SK-N-SH treated with all-trans-retinoic acid at 6 μM for 48 hours (cell line): Measurements from ENCODE around the gene DDA1.

Source experiments
- ATAC-seq: fragments of 200-7000 bp; cut with Tn5 transposase; 3 replicates; pipeline ENCODE4 v1.9.1; 2020; ENCODE audit warnings: mild to moderate bottlenecking, moderate library complexity
- BACH2 ChIP-seq: fragments of 250-450 bp; sonication (Bioruptor Pico); IDR thresholded peaks from 2 replicates; pipeline ENCODE4 v1.9.0; 2021; ENCODE audit warnings: mild to moderate bottlenecking, borderline replicate concordance
- ISL1 ChIP-seq: fragments of 250-450 bp; sonication (Bioruptor Pico); IDR thresholded peaks from 2 replicates; pipeline ENCODE4 v2.1.2; 2022; ENCODE audit warnings: mild to moderate bottlenecking, moderate library complexity
- OSR1 ChIP-seq: fragments of 250-450 bp; sonication (Bioruptor Pico); IDR thresholded peaks from 2 replicates; pipeline ENCODE4 v1.8.0; 2022; ENCODE audit warnings: moderate library complexity, mild to moderate bottlenecking, inconsistent platforms
- PATZ1 ChIP-seq: fragments of 250-450 bp; sonication (Bioruptor Pico); IDR thresholded peaks from 2 replicates; pipeline ENCODE4 v1.8.0; 2020; ENCODE audit warnings: mild to moderate bottlenecking, moderate library complexity, borderline replicate concordance
- POU6F1 ChIP-seq: fragments of 250-450 bp; sonication (Bioruptor Pico); IDR thresholded peaks from 2 replicates; pipeline ENCODE4 v1.8.0; 2021; ENCODE audit warnings: low read depth, mild to moderate bottlenecking, moderate library complexity, borderline replicate concordance
- RARB ChIP-seq: fragments of 250-450 bp; sonication (Bioruptor Pico); IDR thresholded peaks from 2 replicates; pipeline ENCODE4 v1.8.0; 2021; ENCODE audit warnings: mild to moderate bottlenecking, moderate library complexity
- TOX ChIP-seq: fragments of 250-450 bp; sonication (Bioruptor Pico); IDR thresholded peaks from 2 replicates; pipeline ENCODE4 v1.8.0; 2021; ENCODE audit warnings: mild to moderate bottlenecking, moderate library complexity, borderline replicate concordance
- TSHZ2 ChIP-seq: fragments of 250-450 bp; sonication (Bioruptor Pico); IDR thresholded peaks from 2 replicates; pipeline ENCODE4 v1.5.0; 2020; ENCODE audit warnings: mild to moderate bottlenecking, moderate library complexity
- ZFP30 ChIP-seq: fragments of 450-650 bp; formaldehyde crosslinking; IDR thresholded peaks from 2 replicates; pipeline ENCODE4 v1.5.0; 2022; ENCODE audit warnings: mild to moderate bottlenecking, moderate library complexity
- ZNF565 ChIP-seq: fragments of 450-650 bp; formaldehyde crosslinking; conservative IDR thresholded peaks from 2 replicates; pipeline ENCODE4 v1.5.0; 2020; ENCODE audit warnings: low read depth, mild to moderate bottlenecking, moderate library complexity
- TF ChIP-seq, protein P1 (sequence below): fragments of 250-450 bp; sonication (Bioruptor Pico); IDR thresholded peaks from 2 replicates; pipeline ENCODE4 v1.5.1; 2021; ENCODE audit warnings: mild to moderate bottlenecking, moderate library complexity

DDA1 gene

DNA sequence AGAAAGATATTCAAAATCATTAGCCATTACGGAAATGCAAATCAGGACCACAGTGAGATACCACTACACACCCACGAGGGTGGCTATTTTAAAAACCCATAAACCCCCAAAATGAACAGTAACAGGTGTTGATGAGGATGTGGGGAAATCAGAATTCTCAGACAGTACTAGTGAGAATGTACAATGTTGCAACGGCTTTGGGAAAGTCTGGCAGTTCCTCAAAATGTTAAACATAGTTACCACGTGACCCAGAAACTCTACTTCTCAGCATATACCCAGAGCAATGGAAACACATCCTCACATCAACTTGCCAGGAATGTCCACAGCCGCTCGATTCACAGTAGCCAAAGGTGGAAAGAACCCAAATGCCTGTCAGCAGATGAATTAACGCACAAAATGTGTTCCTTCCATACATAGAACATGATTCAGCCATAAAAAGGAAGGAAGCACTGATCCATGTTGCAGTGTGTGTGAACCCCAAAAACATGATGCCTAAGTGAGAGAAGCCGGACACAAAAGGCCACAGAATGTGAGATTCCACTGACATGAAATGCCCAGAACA is 60.7 kb downstream of the DDA1 start:
- no peak for ATAC-seq
- TF ChIP-seq ISL1 (no peak), TSHZ2 (CRISPR knock-in tag) (no peak), BACH2 (no peak), OSR1 (CRISPR knock-in tag) (no peak), ZFP30 (CRISPR knock-in tag) (no peak), RARB (CRISPR knock-in tag) (no peak), POU6F1 (CRISPR knock-in tag) (no peak), ZNF565 (no peak), TOX (CRISPR knock-in tag) (no peak), PATZ1 (no peak)
- TF ChIP-seq, protein P1, sequence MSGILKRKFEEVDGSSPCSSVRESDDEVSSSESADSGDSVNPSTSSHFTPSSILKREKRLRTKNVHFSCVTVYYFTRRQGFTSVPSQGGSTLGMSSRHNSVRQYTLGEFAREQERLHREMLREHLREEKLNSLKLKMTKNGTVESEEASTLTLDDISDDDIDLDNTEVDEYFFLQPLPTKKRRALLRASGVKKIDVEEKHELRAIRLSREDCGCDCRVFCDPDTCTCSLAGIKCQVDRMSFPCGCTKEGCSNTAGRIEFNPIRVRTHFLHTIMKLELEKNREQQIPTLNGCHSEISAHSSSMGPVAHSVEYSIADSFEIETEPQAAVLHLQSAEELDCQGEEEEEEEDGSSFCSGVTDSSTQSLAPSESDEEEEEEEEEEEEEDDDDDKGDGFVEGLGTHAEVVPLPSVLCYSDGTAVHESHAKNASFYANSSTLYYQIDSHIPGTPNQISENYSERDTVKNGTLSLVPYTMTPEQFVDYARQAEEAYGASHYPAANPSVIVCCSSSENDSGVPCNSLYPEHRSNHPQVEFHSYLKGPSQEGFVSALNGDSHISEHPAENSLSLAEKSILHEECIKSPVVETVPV (CRISPR knock-in tag), result no peak
- TF ChIP-seq, all 23 proteins: peak for 0
